GM12878 (cell line): ENCODE results near the gene PPP1R3E. TPM values are rescaled to one million over a fixed set of nuclear protein-coding genes. Genes with fewer than 3 reads are reported as not detected.

ENCODE experiments used
- ATAC-seq: fragments of 200-7000 bp; cut with Tn5 transposase; 3 replicates; pipeline ENCODE4 v1.9.1; 2020; ENCODE audit warnings: mild to moderate bottlenecking, moderate library complexity
- BruUV-seq: library from RNA; stranded (reverse); fragments of 400-500 nt; replicated peaks from 2 replicates; lab custom pipeline; 2021; lab: Mats Ljungman, UMichigan
- CTCF ChIA-PET: fragments of 300-600 bp; sonication (Branson Sonifier 250); formaldehyde crosslinking; extraction: SDS; loops from one replicate; lab custom pipeline; 2021; ENCODE audit warnings: inconsistent platforms; lab: Yijun Ruan, JAX
- POLR2A ChIA-PET: fragments of 350-600 bp; formaldehyde crosslinking; extraction: SDS; loops from one replicate; lab custom pipeline; 2021; ENCODE audit warnings: inconsistent platforms; lab: Charles Lee
- RAD21 ChIA-PET: fragments of 300-600 bp; sonication (Branson Sonifier 250); formaldehyde crosslinking; loops from one replicate; lab custom pipeline; 2023; ENCODE audit warnings: antibody characterized with exemption; ENCODE audit not compliant: unreplicated experiment; lab: Charles Lee
- SMC1A ChIA-PET: fragments of 300-600 bp; sonication (Branson Sonifier 250); formaldehyde crosslinking; loops from one replicate; lab custom pipeline; 2023; ENCODE audit not compliant: unreplicated experiment, uncharacterized antibody; lab: Charles Lee
- DNase-seq: peaks from one replicate; pipeline ENCODE4 v3.0.0-alpha.2; 2011; ENCODE audit warnings: low read depth, low spot score
- FAIRE-seq: peaks from 3 replicates; lab custom pipeline; 2011; peaks lifted over from hg19 to GRCh38; lab: Jason Lieb, UNC
- H2AFZ ChIP-seq: 2 replicates; pipeline ENCODE4 v1.6.0; 2011; ENCODE audit warnings: low read depth, low read length, control low read depth; ENCODE audit not compliant: control insufficient read depth
- H3K27ac ChIP-seq: 2 replicates; pipeline ENCODE4 v1.5.1; 2011; ENCODE audit warnings: control low read depth; ENCODE audit not compliant: control insufficient read depth, insufficient read depth
- H3K27me3 ChIP-seq, 2 experiments: replicated peaks in 1 of 2; 2 replicates each; pipeline versions ENCODE4 v1.6.0 to v1.6.1; 2011; ENCODE audit warnings: low read length in 1 of 2; ENCODE audit not compliant: control insufficient read depth in 2 of 2, insufficient read depth in 2 of 2
- H3K36me3 ChIP-seq, 2 experiments: 2 replicates each; pipeline ENCODE4 v1.5.1; 2011; ENCODE audit warnings: low read length in 1 of 2; ENCODE audit not compliant: control insufficient read depth in 2 of 2, insufficient read depth in 2 of 2
- H3K4me1 ChIP-seq: 2 replicates; pipeline ENCODE4 v1.6.1; 2011; ENCODE audit warnings: mild to moderate bottlenecking, low read length, moderate library complexity, mixed read lengths; ENCODE audit not compliant: control insufficient read depth, insufficient read depth
- H3K4me2 ChIP-seq: 2 replicates; pipeline ENCODE4 v1.6.0; 2011; ENCODE audit warnings: control low read depth; ENCODE audit not compliant: control insufficient read depth, insufficient read depth
- H3K4me3 ChIP-seq: fragments of 200-600 bp; sonication (generic); 2 replicates; pipeline ENCODE4 v1.5.1; 2016
- H3K79me2 ChIP-seq: 2 replicates; pipeline ENCODE4 v1.6.0; 2011; ENCODE audit warnings: low read length; ENCODE audit not compliant: control insufficient read depth, insufficient read depth
- H3K9ac ChIP-seq: 2 replicates; pipeline ENCODE4 v1.8.0; 2011; ENCODE audit warnings: low read length, control low read depth, mixed read lengths; ENCODE audit not compliant: control insufficient read depth, insufficient read depth
- H3K9me3 ChIP-seq: replicated peaks from 3 replicates; pipeline ENCODE4 v1.5.1; 2011; ENCODE audit warnings: mild to moderate bottlenecking, low read length; ENCODE audit not compliant: control insufficient read depth, insufficient read depth
- H4K20me1 ChIP-seq: 2 replicates; pipeline ENCODE4 v1.6.0; 2011; ENCODE audit not compliant: control insufficient read depth, insufficient read depth
- BCL11A ChIP-seq: IDR thresholded peaks from 2 replicates; pipeline ENCODE4 v1.6.1; 2011; ENCODE audit warnings: low read depth, low read length
- CREB1 ChIP-seq: IDR thresholded peaks from 2 replicates; pipeline ENCODE4 v1.6.1; 2012; ENCODE audit warnings: low read depth, mild to moderate bottlenecking, inconsistent platforms
- EED ChIP-seq: sonication (generic); IDR thresholded peaks from 2 replicates; pipeline ENCODE4 v1.6.1; 2016; ENCODE audit warnings: antibody characterized with exemption, low read depth
- PML ChIP-seq: IDR thresholded peaks from 2 replicates; pipeline ENCODE4 v1.6.1; 2012; ENCODE audit warnings: low read length, inconsistent platforms
- RFX5 ChIP-seq: IDR thresholded peaks from 2 replicates; pipeline ENCODE4 v1.6.1; 2011; ENCODE audit warnings: low read depth, low read length, improper control_type of control experiment
- ZNF384 ChIP-seq: IDR thresholded peaks from 2 replicates; pipeline ENCODE4 v1.6.1; 2012; ENCODE audit warnings: low read depth, mild to moderate bottlenecking, low read length, improper control_type of control experiment, borderline replicate concordance
- WGBS: methylation state at CpG from one replicate; pipeline ENCODE4 v1.1.6; 2016; ENCODE audit warnings: low lambda C conversion rate; ENCODE audit not compliant: insufficient replicate concordance, insufficient coverage; ENCODE audit errors: missing lambda C conversion rate; 5-methylcytosine and 5-hydroxymethylcytosine counted together
- in situ Hi-C: fragments of 300-500 bp; cut with MboI; formaldehyde crosslinking; loops from 9 replicates; pipeline ENCODE4 v1.14.3; 2018; ENCODE audit warnings: mixed read lengths
- intact Hi-C: fragments of 100-400 bp; cut with micrococcal nuclease; formaldehyde crosslinking; loops from one replicate; pipeline ENCODE4 v1.14.2; 2022; ENCODE audit not compliant: unreplicated experiment
- polyA plus RNA-seq, 11 experiments: library from polyadenylated mRNA; depleted of rRNA in 4 of 11; unstranded in 6 of 11; stranded (reverse) in 5 of 11; fragments of >200 nt; fragmentation: Nextera tagmentation in 4 of 11; fragmentation: Illumina TruSeq in 1 of 11; extraction: Ambion mirVana in 4 of 11; extraction: Trizol in 1 of 11; gene quantifications; 1 replicate in 1 of 11; 2 replicates in 10 of 11; pipeline versions ENCODE4 v1.2.1 to v1.2.3, GENCODE V29; 2011 to 2016; ENCODE audit warnings: inconsistent platforms in 2 of 11, missing spikeins in 2 of 11, low read depth in 1 of 11
- total RNA-seq, 4 experiments: library from RNA; depleted of rRNA in 3 of 4; stranded (reverse); fragments of >200 nt in 3 of 4; fragmentation: Illumina TruSeq in 1 of 4; extraction: Trizol in 1 of 4; gene quantifications; 2 replicates each; pipeline versions ENCODE4 v1.2.1 to v1.2.3, GENCODE V29; 2013 to 2021
- TF ChIP-seq, protein P1 (sequence below): fragments of 150-350 bp; IDR thresholded peaks from 2 replicates; pipeline ENCODE4 v1.6.1; 2014; ENCODE audit warnings: mild to moderate bottlenecking, low read depth, low read length

The PPP1R3E gene
- total and polyA plus RNA-seq, 10 of the 15 experiments (the other 5 are each of a cell fraction or from before 2014, with no cell fraction given) = 4.6 to 26.4 (median 7.1) TPM

DNA sequence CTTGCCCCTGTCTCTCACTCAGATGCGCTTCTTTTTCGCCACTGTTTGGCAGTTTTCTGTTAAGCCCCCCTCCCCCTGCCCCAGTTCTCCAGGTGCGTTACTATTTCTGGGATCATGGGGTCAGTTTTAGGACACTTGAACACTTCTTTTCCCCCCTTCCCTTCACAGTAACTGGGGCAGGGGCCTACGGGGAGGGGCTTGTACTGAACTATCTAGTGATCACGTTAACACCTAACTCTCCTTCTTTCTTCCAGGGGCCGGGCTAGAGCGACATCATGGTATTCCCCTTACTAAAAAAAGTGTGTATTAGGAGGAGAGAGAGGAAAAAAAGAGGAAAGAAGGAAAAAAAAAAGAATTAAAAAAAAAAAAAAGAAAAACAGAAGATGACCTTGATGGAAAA is 22.3 kb upstream of the PPP1R3E start:
- Histone ChIP-seq H3K9ac (no peak overlapping the region), H3K27ac (no peak overlapping the region), H3K4me2 (no peak overlapping the region), H4K20me1 (no peaks in the 10 kb centered on the region; the same call in 1 of the 2 replicates), H3K36me3 (peaks cover 10 to 16% of the 10 kb centered on the region in 2 experiments), H2AFZ (no peak overlapping the region), H3K9me3 (no peaks in the 10 kb centered on the region), H3K4me3 (no peak overlapping the region), H3K4me1 (peaks cover 11% of the 10 kb centered on the region), H3K27me3 (no peaks in the 10 kb centered on the region), H3K79me2 (peaks cover 23% of the 10 kb centered on the region)
- ATAC-seq (no peak), FAIRE-seq (no peak), DNase-seq (no peak)
- ChIA-PET SMC1A (interaction anchor here (1.0 kb wide), 1 partner anchor 10 kb away, joined by 3 read pairs; no protein-coding TSS in a partner anchor), RAD21 (no interaction called here), CTCF (interaction anchor here (0.6 to 7.2 kb wide), 3 partner anchors 23 to 235 kb away, joined by 3 to 77 read pairs (median 27); partner anchors contain the start of gene PPP1R3E), POLR2A (no interaction called here)
- no TSS peak for BruUV-seq
- intact Hi-C loops (loop anchor here (5.0 kb wide), 2 partner anchors 142 to 232 kb away; partner anchors contain the start of genes NGDN and THTPA), in situ Hi-C loops (loop anchor here (5.0 to 25.0 kb wide), 2 partner anchors 232 to 787 kb away; partner anchors contain the start of genes DCAF11, NRL and THTPA)
- TF ChIP-seq BCL11A (no peak), PML (no peak), CREB1 (no peak), RFX5 (no peak), EED (no peak), ZNF384 (no peak)
- TF ChIP-seq, protein P1, sequence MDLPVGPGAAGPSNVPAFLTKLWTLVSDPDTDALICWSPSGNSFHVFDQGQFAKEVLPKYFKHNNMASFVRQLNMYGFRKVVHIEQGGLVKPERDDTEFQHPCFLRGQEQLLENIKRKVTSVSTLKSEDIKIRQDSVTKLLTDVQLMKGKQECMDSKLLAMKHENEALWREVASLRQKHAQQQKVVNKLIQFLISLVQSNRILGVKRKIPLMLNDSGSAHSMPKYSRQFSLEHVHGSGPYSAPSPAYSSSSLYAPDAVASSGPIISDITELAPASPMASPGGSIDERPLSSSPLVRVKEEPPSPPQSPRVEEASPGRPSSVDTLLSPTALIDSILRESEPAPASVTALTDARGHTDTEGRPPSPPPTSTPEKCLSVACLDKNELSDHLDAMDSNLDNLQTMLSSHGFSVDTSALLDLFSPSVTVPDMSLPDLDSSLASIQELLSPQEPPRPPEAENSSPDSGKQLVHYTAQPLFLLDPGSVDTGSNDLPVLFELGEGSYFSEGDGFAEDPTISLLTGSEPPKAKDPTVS = no peak
- WGBS = 89% methylated on average over 7 of the region's 7 CpGs
